ENCODE measurements around the gene C9orf40. TPM values are rescaled to one million over a fixed set of nuclear protein-coding genes. Genes with fewer than 3 reads are reported as not detected.

Gene C9orf40
- total RNA-seq, 2 donors from 2014 or later, result 3.0 to 4.5 TPM

DNA sequence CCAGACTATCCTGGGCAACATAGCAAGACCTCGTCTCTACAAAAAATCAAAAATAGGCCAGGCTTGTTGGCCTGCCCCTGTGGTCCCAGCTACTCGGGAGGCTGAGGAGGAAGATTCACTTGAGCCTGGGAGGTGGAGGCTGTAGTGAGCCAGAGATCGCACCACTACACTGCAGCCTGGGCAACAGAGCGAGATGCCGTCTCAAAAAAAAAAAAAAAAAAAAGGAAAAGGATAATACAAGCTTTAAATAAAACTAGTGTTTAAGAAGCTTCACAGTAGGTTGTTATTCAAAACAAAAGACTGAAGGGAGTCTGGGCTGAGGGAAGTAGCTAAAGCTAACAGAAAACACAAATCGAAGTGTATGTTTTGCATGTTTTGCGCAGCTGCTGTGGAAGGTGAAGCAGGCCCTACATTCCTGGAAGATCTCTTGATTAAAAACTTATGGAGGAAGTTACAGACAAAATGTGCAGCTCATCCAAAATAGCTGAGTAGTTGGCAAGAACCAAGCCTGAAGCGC lies 581 bp upstream of the C9orf40 start:
- no peaks in the 10 kb centered on the region for H3K36me3 ChIP-seq
- ATAC-seq (ENCODE audit: insufficient number of reproducible peaks, low FRiP score, low read depth), result no peak
- peaks cover 0 to 13% of the 10 kb centered on the region in 2 donors for H3K4me1 ChIP-seq (ENCODE audit: control insufficient read depth in 1 of 2, low read depth in 2 of 2)
- H3K27ac ChIP-seq, result peak overlapping the region; percentile 92 to 94
- no peak for DNase-seq (ENCODE audit: low spot score)
- peak overlapping the region; percentile 93 for H3K4me3 ChIP-seq
- no peaks in the 10 kb centered on the region for H3K27me3 ChIP-seq (replicated peaks; ENCODE audit: insufficient read depth)
- TF ChIP-seq, protein P1, sequence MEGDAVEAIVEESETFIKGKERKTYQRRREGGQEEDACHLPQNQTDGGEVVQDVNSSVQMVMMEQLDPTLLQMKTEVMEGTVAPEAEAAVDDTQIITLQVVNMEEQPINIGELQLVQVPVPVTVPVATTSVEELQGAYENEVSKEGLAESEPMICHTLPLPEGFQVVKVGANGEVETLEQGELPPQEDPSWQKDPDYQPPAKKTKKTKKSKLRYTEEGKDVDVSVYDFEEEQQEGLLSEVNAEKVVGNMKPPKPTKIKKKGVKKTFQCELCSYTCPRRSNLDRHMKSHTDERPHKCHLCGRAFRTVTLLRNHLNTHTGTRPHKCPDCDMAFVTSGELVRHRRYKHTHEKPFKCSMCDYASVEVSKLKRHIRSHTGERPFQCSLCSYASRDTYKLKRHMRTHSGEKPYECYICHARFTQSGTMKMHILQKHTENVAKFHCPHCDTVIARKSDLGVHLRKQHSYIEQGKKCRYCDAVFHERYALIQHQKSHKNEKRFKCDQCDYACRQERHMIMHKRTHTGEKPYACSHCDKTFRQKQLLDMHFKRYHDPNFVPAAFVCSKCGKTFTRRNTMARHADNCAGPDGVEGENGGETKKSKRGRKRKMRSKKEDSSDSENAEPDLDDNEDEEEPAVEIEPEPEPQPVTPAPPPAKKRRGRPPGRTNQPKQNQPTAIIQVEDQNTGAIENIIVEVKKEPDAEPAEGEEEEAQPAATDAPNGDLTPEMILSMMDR (IDR thresholded peaks at IDR 0.05), result no peak
- H3K9me3 ChIP-seq, result no peaks in the 10 kb centered on the region

DNA sequence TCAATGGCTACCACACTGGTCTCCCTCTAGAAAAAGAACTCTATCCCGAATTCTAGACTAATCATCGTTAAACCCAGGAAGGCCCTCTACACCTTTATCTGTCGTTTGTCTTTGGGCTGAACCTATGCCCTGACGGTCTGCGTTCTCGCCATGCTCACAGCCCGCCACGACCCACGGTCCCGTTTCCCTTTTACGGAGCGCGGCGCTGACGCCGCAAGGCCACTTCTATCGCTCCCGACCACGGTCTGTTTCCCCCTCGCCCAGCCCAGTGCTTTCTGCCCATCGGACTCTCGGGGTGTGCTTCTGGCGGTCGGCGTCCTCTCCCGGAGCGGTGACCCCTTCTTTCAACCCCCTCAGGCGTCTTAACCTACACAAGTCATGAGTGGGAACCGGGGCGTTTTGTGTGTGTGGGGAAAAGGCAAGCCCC lies 974 bp downstream of the C9orf40 start:
- TF ChIP-seq, protein P1 (IDR thresholded peaks at IDR 0.05), result no peak

DNA sequence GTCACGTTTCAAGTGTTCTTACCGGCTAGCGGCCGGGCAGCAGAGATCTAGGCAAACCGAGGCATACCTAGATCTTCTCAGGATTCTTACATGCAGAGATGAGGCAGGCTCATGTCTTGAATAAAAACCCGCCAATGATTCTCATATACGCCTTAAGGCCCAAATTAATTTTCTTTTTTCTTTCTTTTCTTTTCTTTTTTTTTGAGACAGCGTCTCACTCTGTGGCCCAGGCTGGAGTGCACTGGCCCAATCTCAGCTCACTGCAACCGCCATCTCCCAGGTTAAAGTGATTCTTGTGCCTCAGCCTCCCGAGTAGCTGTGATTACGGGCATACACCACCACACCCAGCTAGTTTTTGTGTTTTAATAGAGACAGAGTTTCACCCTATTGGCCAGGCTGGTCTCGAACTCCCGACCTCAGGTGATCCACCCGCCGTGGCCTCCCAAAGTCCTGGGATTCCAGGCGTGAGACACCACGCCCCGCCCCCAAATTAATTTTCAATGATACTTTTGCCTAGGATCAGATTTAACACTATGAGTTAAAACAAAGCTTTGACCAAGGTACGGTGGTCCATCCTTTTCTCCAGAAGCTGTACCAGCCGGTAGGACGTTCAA lies 1.5 kb downstream of the C9orf40 start:
- H3K27me3 ChIP-seq (replicated peaks; ENCODE audit: insufficient read depth), result no peaks in the 10 kb centered on the region
- ATAC-seq (ENCODE audit: insufficient number of reproducible peaks, low FRiP score, low read depth), result no peak
- TF ChIP-seq, protein P1 (IDR thresholded peaks at IDR 0.05), result no peak

More for the DNA sequence above, 974 bp downstream of the C9orf40 start:
- H3K36me3 ChIP-seq, result no peaks in the 10 kb centered on the region
- H3K27me3 ChIP-seq (replicated peaks; ENCODE audit: insufficient read depth), result no peaks in the 10 kb centered on the region
- peak overlapping the region; percentile 93 for H3K4me3 ChIP-seq
- no peak for ATAC-seq (ENCODE audit: insufficient number of reproducible peaks, low FRiP score, low read depth)
- H3K9me3 ChIP-seq, result no peaks in the 10 kb centered on the region
- H3K4me1 ChIP-seq (ENCODE audit: control insufficient read depth in 1 of 2, low read depth in 2 of 2), result peaks cover 0 to 13% of the 10 kb centered on the region in 2 donors
- no peak for DNase-seq (ENCODE audit: low spot score)
- H3K27ac ChIP-seq, result peak overlapping the region; percentile 92 to 94

DNA sequence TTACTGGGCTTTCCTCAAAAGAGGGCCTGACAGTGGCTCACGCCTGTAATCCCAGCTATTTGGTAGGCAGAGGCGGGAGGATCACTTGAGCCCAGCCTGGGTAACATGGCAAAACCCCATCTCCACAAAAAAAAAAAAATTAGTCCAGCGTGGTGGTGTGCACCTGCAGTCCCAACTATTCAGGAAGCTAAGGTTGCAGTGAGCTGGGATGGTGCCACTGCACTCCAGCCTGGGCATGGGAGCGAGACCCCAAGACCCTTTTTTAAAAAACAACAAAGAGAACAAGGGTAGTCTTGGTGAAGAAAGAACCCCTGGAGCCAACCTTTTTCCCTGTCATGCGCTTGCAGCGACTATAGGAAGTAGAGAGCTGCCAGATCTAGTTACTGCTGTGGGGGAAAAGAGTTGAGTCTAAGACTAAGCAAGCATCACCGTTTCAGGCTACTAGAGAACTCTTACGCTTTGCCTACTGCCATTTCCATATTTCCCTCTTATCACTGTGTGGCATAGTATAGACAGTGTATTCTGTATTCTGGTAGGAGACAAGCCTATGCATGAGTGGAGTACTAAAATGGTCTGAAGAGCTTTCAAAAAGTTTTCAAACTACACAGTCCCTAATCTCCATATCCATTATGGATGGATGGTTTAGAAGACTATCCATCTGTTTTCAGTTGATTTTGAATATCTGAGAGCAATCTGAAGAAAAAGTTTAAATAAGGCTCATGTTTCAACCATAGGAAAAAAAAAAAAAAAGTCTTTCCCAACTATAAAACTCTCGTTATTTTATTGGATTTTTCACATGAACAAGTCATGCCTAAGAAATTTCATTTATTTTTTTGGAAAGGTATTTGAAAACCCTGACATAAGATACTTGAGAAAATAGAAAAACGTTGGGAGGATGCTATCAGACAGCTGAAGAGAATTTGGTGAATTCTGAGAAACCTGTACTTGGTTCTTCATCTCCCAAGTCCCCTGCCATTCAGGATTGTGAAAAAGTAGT lies 2.6 kb downstream of the C9orf40 start:
- no peak overlapping the region for H3K27ac ChIP-seq
- peaks cover 0 to 13% of the 10 kb centered on the region in 2 donors for H3K4me1 ChIP-seq (ENCODE audit: control insufficient read depth in 1 of 2, low read depth in 2 of 2)
- no peaks in the 10 kb centered on the region for H3K9me3 ChIP-seq
- DNase-seq (ENCODE audit: low spot score), result no peak
- no peaks in the 10 kb centered on the region for H3K27me3 ChIP-seq (replicated peaks; ENCODE audit: insufficient read depth)
- TF ChIP-seq, protein P1 (IDR thresholded peaks at IDR 0.05), result no peak
- no peaks in the 10 kb centered on the region for H3K36me3 ChIP-seq
- no peak overlapping the region for H3K4me3 ChIP-seq
- ATAC-seq (ENCODE audit: insufficient number of reproducible peaks, low FRiP score, low read depth), result no peak

More for the DNA sequence above, 1.5 kb downstream of the C9orf40 start:
- no peaks in the 10 kb centered on the region for H3K9me3 ChIP-seq
- DNase-seq (ENCODE audit: low spot score), result no peak
- H3K4me1 ChIP-seq (ENCODE audit: control insufficient read depth in 1 of 2, low read depth in 2 of 2), result peaks cover 0 to 13% of the 10 kb centered on the region in 2 donors
- H3K36me3 ChIP-seq, result no peaks in the 10 kb centered on the region
- peak overlapping the region in 1 of 2 donors; percentile 94 for H3K27ac ChIP-seq
- peak overlapping the region; percentile 93 for H3K4me3 ChIP-seq

DNA sequence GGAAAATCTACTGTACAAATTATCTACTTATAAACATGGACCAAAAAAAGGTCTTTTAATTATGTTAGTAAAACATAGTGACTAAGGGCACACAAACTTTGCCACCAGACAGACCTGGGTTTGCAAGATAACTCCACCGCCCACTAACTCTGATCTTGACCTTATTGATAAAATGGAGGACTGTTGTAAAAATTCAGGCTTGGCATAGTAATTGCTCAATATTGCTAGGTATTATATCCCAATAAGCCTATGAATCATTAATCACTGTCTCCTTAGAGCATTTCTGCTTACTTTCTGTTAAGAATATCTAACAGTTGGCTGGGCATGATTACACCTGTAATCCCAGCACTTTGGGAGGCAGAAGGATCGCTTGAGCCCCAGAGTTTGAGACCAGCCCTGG lies 3.8 kb downstream of the C9orf40 start:
- no peak overlapping the region for H3K27ac ChIP-seq
- no peaks in the 10 kb centered on the region for H3K27me3 ChIP-seq (replicated peaks; ENCODE audit: insufficient read depth)
- DNase-seq (ENCODE audit: low spot score) (no peak), ATAC-seq (ENCODE audit: insufficient number of reproducible peaks, low FRiP score, low read depth) (no peak)
- TF ChIP-seq, protein P1 (IDR thresholded peaks at IDR 0.05), result no peak
- no peaks in the 10 kb centered on the region for H3K9me3 ChIP-seq
- H3K4me1 ChIP-seq (ENCODE audit: control insufficient read depth in 1 of 2, low read depth in 2 of 2), result peaks cover 0 to 13% of the 10 kb centered on the region in 2 donors
- no peak overlapping the region for H3K4me3 ChIP-seq
- no peaks in the 10 kb centered on the region for H3K36me3 ChIP-seq

Data from thoracic aorta (tissue), 2 donors.